Thyroid gland (tissue), 4 donors: Measurements from ENCODE around the gene MBD2.

Source experiments
- POLR2A ChIP-seq, 2 donors: fragments of 450-650 bp; IDR thresholded peaks; one replicate each; pipeline ENCODE4 v1.6.1; 2017; ENCODE audit warnings: antibody characterized with exemption in 2 of 2, mild to moderate bottlenecking in 2 of 2, moderate library complexity in 1 of 2
- TF ChIP-seq, protein P1 (sequence below), 6 experiments: fragments of 200-600 bp in 3 of 6; fragments of 450-650 bp in 3 of 6; sonication (generic) in 3 of 6; IDR thresholded peaks; one replicate each; pipeline ENCODE4 v1.5.1; 2016 to 2019; ENCODE audit warnings: antibody characterized with exemption in 6 of 6, mild to moderate bottlenecking in 2 of 6, inconsistent platforms in 1 of 6, moderate library complexity in 1 of 6

DNA sequence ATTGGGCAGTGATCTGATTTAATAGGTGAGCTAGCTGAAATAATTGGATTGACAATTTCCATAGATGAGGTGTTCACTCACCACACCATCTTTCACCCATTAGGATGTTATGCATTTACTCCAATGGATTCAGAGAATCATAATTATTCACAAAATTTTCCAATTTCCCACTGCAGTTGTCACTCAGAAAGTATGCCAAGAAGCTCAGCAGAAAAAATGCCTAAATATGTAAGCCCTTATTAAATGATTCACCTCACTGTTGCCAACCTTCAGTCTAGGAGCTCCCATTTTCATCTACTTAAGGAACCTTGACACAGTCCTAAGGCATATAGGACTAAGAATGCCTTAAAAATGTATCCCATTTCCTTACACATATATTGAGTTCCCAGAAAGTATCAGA lies 94.3 kb downstream of the MBD2 start:
- TF ChIP-seq, protein P1, sequence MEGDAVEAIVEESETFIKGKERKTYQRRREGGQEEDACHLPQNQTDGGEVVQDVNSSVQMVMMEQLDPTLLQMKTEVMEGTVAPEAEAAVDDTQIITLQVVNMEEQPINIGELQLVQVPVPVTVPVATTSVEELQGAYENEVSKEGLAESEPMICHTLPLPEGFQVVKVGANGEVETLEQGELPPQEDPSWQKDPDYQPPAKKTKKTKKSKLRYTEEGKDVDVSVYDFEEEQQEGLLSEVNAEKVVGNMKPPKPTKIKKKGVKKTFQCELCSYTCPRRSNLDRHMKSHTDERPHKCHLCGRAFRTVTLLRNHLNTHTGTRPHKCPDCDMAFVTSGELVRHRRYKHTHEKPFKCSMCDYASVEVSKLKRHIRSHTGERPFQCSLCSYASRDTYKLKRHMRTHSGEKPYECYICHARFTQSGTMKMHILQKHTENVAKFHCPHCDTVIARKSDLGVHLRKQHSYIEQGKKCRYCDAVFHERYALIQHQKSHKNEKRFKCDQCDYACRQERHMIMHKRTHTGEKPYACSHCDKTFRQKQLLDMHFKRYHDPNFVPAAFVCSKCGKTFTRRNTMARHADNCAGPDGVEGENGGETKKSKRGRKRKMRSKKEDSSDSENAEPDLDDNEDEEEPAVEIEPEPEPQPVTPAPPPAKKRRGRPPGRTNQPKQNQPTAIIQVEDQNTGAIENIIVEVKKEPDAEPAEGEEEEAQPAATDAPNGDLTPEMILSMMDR (IDR thresholded peaks at IDR 0.05) = no peak
- no peak for TF ChIP-seq POLR2A (IDR thresholded peaks at IDR 0.05)
